Fibroblast of the aortic adventitia (primary cell): Measurements from ENCODE around the gene SORL1. TPM values are rescaled to one million over a fixed set of nuclear protein-coding genes. Genes with fewer than 3 reads are reported as not detected.

Experiments used
- DNase-seq: peaks from one replicate; pipeline ENCODE4 v3.0.0-alpha.2; 2010; ENCODE audit warnings: low read depth
- H3K4me3 ChIP-seq: 2 replicates; pipeline ENCODE4 v1.5.1; 2011; ENCODE audit warnings: low read depth, mild to moderate bottlenecking, control low read depth, low read length, moderate library complexity
- total RNA-seq: library from RNA; depleted of rRNA; stranded (reverse); fragments of >200 nt; gene quantifications from 2 replicates; pipeline ENCODE4 v1.2.3, GENCODE V29; 2012; ENCODE audit warnings: low replicate concordance
- TF ChIP-seq, protein P1 (sequence below): IDR thresholded peaks from 2 replicates; pipeline ENCODE4 v1.5.1; 2011; ENCODE audit warnings: mild to moderate bottlenecking, low read length, control low read depth, inconsistent platforms; ENCODE audit not compliant: insufficient read depth

SORL1 gene
- total RNA-seq, 1 donor, result 1.2 TPM

DNA sequence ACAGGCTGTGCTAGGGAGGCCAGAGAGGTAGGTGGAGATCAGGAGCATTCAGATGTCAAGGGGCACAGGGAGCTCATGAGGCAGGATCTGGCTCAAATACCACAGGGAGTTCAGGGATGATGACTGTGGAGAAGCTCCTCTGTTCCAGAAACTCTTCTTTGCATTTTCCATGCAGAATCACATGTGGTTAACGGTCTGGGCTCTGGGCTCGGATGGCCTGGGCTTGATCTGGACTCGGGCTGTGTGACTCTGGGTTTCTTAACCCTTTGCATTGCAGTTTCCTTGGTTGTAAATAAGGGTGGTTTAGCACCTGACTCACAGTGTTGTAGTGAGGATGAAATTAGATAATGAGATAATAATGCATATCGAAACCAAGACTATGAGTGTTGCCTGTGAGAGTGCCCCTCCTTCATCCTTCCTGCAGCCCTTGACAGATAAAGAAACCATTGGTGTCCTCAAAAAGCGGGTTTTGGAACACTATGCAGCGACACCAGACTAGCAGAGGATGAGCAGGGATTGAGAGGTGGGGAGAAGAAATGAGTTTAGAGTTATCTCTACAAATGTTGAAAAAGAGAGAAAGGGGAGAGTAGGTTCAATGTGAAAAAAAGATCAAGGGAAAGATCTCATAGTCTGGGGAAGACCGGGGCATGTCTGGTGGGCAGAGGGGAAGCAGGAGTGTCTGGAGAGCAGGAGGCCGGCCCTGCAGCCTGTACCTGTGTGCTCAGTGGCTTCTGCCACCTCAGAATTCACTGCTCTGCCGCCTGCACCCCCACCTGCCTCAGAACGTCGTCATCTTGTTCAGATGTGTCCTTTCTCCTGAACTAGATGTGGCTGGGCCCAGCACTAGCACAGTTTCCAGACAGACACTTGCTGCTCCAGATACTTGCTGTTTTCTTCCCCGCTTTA is 198.5 kb downstream of the SORL1 start:
- TF ChIP-seq, protein P1, sequence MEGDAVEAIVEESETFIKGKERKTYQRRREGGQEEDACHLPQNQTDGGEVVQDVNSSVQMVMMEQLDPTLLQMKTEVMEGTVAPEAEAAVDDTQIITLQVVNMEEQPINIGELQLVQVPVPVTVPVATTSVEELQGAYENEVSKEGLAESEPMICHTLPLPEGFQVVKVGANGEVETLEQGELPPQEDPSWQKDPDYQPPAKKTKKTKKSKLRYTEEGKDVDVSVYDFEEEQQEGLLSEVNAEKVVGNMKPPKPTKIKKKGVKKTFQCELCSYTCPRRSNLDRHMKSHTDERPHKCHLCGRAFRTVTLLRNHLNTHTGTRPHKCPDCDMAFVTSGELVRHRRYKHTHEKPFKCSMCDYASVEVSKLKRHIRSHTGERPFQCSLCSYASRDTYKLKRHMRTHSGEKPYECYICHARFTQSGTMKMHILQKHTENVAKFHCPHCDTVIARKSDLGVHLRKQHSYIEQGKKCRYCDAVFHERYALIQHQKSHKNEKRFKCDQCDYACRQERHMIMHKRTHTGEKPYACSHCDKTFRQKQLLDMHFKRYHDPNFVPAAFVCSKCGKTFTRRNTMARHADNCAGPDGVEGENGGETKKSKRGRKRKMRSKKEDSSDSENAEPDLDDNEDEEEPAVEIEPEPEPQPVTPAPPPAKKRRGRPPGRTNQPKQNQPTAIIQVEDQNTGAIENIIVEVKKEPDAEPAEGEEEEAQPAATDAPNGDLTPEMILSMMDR, result no peak
- DNase-seq, result no peak
- no peak overlapping the region for H3K4me3 ChIP-seq

DNA sequence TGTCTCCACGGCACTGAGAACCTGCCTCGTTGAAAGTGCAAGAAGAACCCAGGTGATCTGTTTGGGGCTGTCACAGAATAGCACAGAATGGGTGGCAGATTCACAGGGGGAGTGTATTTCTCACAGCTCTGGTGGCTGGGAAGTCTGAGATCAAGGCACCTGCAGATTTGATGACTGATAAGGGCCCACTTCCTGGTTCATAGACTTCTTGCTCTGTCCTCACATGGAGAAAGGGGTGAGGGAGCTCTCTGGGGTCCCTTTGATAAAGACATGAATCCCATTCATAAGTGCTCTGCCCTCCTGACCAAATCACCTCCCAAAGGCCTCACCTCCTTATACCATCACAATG is 199.1 kb downstream of the SORL1 start:
- TF ChIP-seq, protein P1, result no peak
- H3K4me3 ChIP-seq, result no peak overlapping the region
- no peak for DNase-seq

DNA sequence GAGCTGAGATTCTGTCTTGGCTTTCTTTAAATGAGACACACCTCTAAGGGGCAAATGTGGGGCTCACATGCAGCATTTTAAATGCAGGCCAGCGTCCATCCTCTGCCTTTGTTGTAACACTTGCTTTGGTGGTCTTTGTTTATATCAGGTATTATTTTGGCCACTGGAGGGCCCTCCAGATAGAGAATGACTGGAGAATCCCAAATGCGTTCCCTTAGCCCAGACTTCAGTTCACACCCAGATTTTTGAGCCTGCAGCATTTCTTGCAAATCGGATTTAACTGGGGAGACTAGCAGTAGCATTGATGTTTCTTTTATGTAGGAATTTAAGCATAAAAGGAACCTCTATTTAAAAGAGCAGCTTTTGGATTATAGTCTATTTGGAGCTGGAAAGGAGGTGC is 200.9 kb downstream of the SORL1 start:
- TF ChIP-seq, protein P1, result peak; percentile 34
- DNase-seq, result peak; percentile 57
- no peak overlapping the region for H3K4me3 ChIP-seq

DNA sequence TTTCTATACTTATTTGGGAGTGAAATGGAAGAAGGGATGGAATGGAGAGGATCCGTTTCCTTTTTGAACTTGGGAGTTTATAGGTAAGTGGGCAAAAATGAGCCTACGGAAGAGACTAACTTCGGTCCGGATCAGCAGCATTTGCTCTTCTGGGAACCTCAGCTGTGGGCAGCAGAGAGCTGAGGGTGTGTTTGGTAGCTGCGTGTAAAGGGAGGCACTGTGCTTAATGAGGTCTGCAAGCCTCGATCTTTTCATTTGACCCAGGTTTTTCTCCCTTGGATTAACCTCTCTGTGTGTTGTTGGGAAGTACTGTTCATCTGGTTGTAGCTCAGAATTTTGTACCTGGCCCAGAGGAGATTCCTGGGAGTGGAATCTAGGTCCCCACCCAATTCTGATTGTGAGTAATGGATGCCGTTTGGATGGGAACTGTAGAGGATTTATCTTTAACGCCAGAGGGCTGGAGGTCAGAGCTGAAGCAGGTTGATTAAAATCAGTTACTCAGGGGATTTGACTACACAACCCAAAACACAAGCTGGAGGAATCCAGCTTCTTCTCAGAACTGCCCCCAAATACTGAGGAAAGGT is 202.2 kb downstream of the SORL1 start:
- DNase-seq, result peak; percentile 48
- no peak overlapping the region for H3K4me3 ChIP-seq
- TF ChIP-seq, protein P1, result peak; percentile 0

DNA sequence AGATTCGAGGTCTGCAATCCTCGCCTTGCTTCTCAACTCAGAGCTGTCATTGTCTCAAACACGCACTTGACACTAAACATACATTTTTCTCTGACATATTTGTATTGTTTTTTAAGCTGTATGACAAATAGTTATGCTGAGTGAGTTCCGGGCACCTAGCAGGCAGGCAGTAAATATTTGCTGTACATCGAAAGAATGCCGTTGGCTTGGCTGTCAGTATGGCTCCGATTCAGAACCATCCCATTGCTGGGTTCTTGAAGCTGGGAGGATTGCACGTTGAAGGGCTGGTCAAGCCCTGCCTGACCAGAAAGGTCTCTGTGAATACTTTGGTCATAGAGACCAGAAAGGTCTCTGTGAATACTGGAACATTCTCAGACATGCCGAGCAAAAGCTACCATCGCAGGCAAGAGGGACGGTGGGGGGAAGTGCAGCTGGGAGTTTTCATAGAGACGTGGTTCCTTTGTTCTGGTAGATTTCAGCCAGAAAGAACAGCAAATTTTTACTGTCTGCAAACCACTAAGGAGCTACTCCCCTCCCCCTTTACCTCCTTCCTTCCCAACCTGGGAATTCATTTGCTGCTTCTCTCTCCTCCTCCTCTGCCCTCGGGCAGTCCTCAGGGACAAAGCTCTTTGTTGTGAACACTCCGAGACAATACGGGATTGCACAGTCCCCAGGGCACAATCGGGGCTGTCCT is 202.9 kb downstream of the SORL1 start:
- TF ChIP-seq, protein P1, result no peak
- peak; percentile 72 for DNase-seq
- peak overlapping the region; percentile 64 for H3K4me3 ChIP-seq

DNA sequence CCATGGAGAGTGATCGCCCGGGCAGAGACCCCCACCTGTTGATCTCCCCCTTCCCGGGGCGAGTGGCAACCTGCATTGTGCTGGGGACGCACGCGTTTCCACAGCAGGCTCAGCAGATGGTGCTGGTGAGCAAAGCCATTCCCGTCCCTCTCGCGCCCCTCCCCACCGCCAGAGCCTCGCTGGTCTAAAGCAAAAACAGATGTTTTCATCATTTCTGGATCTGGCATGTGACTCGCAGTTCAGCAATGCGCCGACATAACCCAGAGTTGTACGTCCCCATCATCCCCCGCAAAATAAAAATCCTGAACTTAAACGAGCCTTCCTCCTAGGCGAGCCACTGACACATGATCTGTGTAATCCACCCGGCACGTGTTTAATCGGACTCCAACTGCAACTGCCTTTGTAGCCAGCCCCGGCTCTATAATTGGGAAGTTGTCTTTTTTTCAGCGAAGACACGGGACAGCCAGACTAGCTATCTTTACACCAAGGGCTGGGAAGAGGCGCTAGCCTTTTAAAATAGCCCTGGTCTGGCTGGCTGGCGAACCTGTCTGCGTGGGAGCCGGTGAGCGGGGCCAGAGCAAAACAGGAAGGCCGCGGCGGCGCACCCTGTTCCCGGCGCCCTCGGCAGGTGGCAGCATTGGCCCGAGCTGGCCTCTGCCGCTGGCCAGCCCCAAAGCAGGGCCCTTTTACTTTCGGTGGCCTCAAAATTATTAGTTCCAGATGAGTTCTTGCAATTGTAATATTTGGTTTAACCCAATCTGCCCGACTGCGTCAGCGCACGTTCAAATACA is 203.6 kb downstream of the SORL1 start:
- H3K4me3 ChIP-seq, result peak overlapping the region; percentile 64
- peak; percentile 99 for DNase-seq
- TF ChIP-seq, protein P1, result peak; percentile 96
